Immature natural killer cell (primary cell): Measurements from ENCODE around the gene MYEOV. TPM values are rescaled to one million over a fixed set of nuclear protein-coding genes. Genes with fewer than 3 reads are reported as not detected.

Experiments used
- DNase-seq, 3 donors: peaks; one replicate each; pipeline ENCODE4 v3.0.0; 2022; ENCODE audit warnings: mixed read lengths in 1 of 3
- H3K27ac Mint-ChIP-seq, 6 donors: one replicate each; pipeline ENCODE4 v1.8.0; 2020; ENCODE audit warnings: mixed read lengths in 6 of 6, mild to moderate bottlenecking in 5 of 6, inconsistent platforms in 4 of 6, moderate library complexity in 3 of 6
- H3K27me3 Mint-ChIP-seq, 3 donors: one replicate each; pipeline ENCODE4 v1.8.0; 2020 to 2021; ENCODE audit warnings: low read depth in 3 of 3, mild to moderate bottlenecking in 3 of 3, mixed read lengths in 3 of 3, moderate library complexity in 3 of 3, inconsistent platforms in 1 of 3
- H3K36me3 Mint-ChIP-seq, 3 donors: one replicate each; pipeline ENCODE4 v1.8.0; 2020; ENCODE audit warnings: mixed read lengths in 3 of 3, inconsistent platforms in 2 of 3, mild to moderate bottlenecking in 2 of 3
- H3K4me1 Mint-ChIP-seq, 2 donors: one replicate each; pipeline ENCODE4 v1.8.0; 2020; ENCODE audit warnings: inconsistent platforms in 2 of 2, mild to moderate bottlenecking in 2 of 2, mixed read lengths in 2 of 2, moderate library complexity in 1 of 2
- H3K4me3 Mint-ChIP-seq, 5 donors: one replicate each; pipeline ENCODE4 v1.8.0; 2020; ENCODE audit warnings: mild to moderate bottlenecking in 5 of 5, mixed read lengths in 5 of 5, inconsistent platforms in 3 of 5, moderate library complexity in 3 of 5
- H3K9me3 Mint-ChIP-seq, 6 donors: one replicate each; pipeline ENCODE4 v1.8.0; 2020; ENCODE audit warnings: mild to moderate bottlenecking in 6 of 6, mixed read lengths in 6 of 6, inconsistent platforms in 4 of 6, moderate library complexity in 3 of 6
- polyA plus RNA-seq, 3 donors: library from polyadenylated mRNA; unstranded; fragments of 300-500 nt; fragmentation: Illumina TruSeq; gene quantifications; one replicate each; pipeline ENCODE4 v1.2.3, GENCODE V29; 2021

Gene MYEOV
- polyA plus RNA-seq, 3 donors from 2014 or later, result not detected

DNA sequence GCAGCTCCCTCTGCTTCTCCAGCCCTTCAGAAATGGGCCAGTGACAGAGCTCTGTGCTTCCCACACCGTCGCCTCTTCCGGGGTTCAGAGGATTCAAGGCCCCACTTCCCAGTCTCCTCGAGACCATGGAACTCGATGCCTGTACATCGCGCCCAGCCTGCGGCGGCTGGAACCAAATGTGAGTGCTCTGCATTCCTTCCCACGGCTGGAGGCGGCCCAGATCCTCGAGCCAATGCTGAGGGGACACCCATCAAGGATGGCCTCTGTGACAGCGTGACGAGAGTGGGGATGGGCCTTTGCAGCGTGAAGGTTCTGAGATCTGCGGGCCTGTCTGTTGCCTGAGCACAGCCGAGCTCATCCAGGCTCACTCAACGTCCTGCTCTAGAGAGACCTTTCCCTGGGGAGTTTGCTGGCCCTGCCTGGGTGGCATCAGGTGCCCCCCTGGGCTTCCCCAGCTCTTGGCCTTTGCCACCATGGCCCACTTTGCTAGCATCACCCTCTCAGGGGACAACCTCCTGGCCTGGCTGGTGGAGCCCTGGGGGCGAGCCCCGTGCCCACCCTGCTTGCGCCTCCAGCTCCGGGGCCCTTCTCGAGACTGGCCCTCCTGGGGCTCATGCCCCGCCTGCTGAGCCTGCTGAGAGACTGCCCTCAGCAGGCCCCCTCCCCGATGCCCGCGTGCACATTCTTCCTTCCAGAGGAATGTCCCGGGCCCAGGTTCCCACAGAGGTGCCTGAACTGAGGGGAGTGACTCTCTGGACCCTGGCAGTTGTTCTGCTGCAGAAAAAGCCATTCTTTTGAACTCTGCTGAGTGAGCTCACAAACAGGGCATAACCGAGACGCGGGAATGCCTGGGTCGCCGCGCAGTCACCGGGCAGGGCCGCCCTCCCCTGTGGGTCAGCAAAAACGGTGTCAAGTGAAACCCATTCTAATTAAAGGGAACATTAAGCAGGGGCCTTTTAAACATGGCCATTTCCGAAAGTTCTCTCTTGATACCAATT lies 7.3 kb upstream of the MYEOV start:
- Mint-ChIP-seq H3K4me3 (no peak overlapping the region), H3K9me3 (no peaks in the 10 kb centered on the region), H3K4me1 (no peaks in the 10 kb centered on the region), H3K36me3 (no peaks in the 10 kb centered on the region), H3K27ac (peak overlapping the region in 1 of 6 donors; percentile 71), H3K27me3 (peaks cover 0 to 11% (median 3%) of the 10 kb centered on the region in 3 donors)
- no peak for DNase-seq

DNA sequence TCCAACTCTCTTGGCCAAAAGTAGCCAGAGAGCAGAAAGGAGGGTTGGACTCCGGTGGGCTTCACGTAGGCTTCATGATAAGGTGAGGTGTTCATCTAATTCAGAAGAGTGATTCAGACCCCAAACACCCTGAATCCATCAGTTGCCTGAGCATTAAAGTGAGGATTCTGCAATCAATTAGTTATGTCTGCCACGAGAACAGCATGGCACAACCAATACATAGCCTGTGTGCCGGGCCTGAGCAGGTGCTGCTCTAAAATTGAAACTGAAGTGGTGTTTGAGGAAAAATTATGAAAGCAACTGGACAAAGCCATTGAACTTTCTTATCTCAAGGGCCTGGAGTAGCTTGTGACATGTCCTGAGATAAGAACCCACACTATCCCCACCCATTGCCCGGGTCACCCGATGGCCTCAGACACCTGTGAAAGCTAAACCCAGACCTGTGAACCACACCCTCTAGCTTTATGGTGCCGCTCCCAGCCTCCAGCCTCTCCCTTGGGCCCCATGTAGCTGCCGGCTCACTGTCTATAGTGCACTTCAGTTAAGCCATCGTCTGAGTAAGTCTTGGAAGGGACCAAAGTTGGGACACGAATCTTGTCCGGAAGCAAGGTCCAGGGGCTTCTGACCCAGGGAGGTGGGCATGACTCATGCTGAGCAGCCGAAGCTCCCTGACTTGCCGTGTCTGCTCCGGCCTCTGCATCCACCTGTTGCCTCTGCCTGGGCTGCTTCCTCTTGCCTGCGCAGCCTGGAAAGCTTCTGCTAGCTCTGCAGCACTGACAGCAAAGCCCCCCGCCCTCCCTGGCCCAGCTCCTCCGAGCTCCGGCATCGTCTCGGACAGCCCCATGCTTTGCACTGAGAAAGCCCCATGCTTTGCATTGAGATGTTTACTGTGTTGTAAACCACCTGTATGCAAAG lies 5.7 kb upstream of the MYEOV start:
- peak overlapping the region in 1 of 6 donors; percentile 14 for H3K27ac Mint-ChIP-seq
- H3K4me1 Mint-ChIP-seq, result peaks cover 0 to 1% of the 10 kb centered on the region in 2 donors
- no peaks in the 10 kb centered on the region for H3K36me3 Mint-ChIP-seq
- no peak overlapping the region for H3K4me3 Mint-ChIP-seq
- no peaks in the 10 kb centered on the region for H3K9me3 Mint-ChIP-seq
- no peak for DNase-seq
- peaks cover 3 to 9% (median 5%) of the 10 kb centered on the region in 3 donors for H3K27me3 Mint-ChIP-seq

DNA sequence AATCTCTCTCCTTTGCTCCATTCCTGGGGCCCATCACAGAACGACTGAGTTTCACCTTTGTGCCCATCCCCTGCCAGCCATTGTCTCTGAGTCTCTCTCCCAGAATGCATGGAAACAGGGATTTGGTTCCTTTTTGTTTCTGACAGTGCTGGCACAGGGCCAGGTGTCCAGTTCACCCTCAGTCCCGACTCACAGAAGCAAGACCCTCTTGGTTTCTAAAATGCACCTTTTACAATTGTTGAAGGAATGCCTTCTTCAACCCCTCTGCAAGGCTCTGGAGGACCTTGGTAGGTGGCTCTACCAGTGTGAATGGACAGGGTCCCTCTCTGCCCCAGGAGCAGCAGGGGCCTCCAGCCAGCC lies 5.1 kb upstream of the MYEOV start:
- Mint-ChIP-seq H3K27me3 (peaks cover 3 to 9% (median 5%) of the 10 kb centered on the region in 3 donors), H3K36me3 (no peaks in the 10 kb centered on the region), H3K4me1 (peaks cover 0 to 7% of the 10 kb centered on the region in 2 donors), H3K4me3 (no peak overlapping the region), H3K27ac (peak overlapping the region in 1 of 6 donors; percentile 14), H3K9me3 (no peaks in the 10 kb centered on the region)
- no peak for DNase-seq

DNA sequence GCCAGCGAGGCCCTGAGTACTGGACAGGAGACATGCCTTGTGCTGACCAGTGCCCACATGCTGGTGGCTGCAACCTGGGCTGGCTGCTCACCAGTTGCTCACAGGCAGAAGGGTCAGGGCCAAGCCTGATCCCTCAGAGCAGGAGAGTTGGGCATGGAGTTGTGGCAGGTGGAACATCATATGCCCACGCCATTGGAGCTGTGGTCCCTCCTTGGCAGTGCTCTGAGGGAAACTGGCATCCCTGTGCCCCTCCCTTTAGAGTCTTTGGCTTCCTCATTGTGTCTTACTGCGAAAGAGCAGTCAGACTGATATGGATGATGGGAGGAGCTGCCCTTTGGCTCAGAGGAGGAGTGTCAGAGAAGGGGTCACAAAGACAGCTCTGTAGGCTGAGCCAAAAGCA lies 3.1 kb upstream of the MYEOV start:
- Mint-ChIP-seq H3K9me3 (no peaks in the 10 kb centered on the region), H3K27me3 (peaks cover 5 to 14% (median 12%) of the 10 kb centered on the region in 3 donors), H3K4me3 (no peak overlapping the region), H3K27ac (peak overlapping the region in 1 of 6 donors; percentile 50), H3K4me1 (peaks cover 10 to 20% of the 10 kb centered on the region in 2 donors), H3K36me3 (no peaks in the 10 kb centered on the region)
- DNase-seq, result no peak

DNA sequence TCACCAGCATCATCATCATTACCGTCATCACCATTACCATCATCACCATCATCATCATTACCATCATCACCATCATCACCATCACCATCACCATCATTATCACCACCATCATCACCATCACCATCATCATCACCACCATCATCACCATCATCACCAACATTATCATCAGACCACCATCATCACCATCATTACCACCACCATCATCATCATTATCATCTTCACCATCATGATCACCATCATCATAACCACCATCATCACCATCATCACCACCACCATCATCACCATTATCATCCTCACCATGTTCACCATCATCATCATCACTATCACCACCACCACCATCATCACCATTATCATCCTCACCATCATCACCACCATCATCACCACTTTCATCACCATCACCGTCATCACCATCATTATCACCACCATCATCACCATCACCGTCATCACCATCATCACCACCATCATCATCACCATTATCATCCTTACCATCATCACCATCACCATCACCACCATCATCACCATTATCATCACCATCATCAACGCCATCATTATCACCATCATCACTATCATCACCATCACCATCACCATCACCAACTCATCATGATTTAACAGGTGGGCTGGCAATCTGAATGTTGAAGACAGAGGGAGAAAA lies 2.4 kb upstream of the MYEOV start:
- Mint-ChIP-seq H3K4me1 (peaks cover 17 to 28% of the 10 kb centered on the region in 2 donors), H3K4me3 (no peak overlapping the region), H3K36me3 (no peaks in the 10 kb centered on the region), H3K27ac (no peak overlapping the region), H3K27me3 (peaks cover 5 to 14% (median 9%) of the 10 kb centered on the region in 3 donors), H3K9me3 (no peaks in the 10 kb centered on the region)
- no peak for DNase-seq

DNA sequence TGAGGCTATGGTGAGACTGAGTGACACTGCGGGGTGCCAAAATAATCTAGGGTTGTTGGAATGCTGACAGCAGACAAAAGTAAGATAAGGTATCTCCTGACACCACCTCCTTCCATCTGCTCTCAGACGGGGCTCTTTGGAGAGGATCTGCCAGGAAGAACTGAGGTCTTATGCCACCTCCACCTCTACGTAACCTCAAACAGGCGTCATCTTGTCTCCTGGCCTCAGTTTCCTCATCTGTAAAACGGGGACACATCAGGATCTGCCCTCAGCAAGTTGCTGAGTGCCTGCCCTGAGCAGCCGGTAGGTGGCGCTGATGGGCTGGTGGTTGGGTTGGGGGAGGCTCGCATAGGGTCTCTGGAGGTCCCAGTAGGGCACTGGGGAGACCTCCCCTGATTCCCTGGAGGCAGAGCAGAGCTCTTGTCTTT lies 1.7 kb upstream of the MYEOV start:
- no peak overlapping the region for H3K4me3 Mint-ChIP-seq
- no peak overlapping the region for H3K27ac Mint-ChIP-seq
- H3K9me3 Mint-ChIP-seq, result peaks cover 0 to 3% (median 0%) of the 10 kb centered on the region in 6 donors
- H3K36me3 Mint-ChIP-seq, result no peaks in the 10 kb centered on the region
- peaks cover 10 to 19% (median 13%) of the 10 kb centered on the region in 3 donors for H3K27me3 Mint-ChIP-seq
- peaks cover 24 to 35% of the 10 kb centered on the region in 2 donors for H3K4me1 Mint-ChIP-seq
- peak; percentile 44 to 57 (median 51) for DNase-seq

DNA sequence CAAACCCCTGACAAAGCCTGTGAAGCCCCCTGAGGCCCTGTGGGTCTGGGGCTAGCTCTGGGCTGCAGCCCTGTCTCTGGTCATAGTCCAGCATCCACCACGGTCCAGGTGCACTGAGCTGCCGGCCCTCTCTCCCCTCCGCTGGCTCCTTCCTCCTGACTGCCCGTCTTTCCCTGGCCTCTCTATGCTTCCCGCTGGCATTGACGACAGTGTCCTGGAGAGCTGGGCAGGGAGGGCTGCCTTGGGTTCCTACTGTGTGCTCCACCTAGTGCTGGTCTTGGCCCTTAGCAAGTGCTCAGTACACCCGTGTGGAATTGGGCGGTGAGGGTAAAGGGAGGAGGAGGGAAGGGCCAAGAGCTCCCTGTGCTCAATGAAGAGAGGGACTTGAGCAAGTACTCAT lies 868 bp upstream of the MYEOV start:
- peaks cover 32 to 43% of the 10 kb centered on the region in 2 donors for H3K4me1 Mint-ChIP-seq
- H3K4me3 Mint-ChIP-seq, result no peak overlapping the region
- peaks cover 19 to 23% (median 19%) of the 10 kb centered on the region in 3 donors for H3K27me3 Mint-ChIP-seq
- no peak for DNase-seq
- H3K36me3 Mint-ChIP-seq, result no peaks in the 10 kb centered on the region
- H3K9me3 Mint-ChIP-seq, result peaks cover 0 to 3% (median 0%) of the 10 kb centered on the region in 6 donors
- H3K27ac Mint-ChIP-seq, result no peak overlapping the region

DNA sequence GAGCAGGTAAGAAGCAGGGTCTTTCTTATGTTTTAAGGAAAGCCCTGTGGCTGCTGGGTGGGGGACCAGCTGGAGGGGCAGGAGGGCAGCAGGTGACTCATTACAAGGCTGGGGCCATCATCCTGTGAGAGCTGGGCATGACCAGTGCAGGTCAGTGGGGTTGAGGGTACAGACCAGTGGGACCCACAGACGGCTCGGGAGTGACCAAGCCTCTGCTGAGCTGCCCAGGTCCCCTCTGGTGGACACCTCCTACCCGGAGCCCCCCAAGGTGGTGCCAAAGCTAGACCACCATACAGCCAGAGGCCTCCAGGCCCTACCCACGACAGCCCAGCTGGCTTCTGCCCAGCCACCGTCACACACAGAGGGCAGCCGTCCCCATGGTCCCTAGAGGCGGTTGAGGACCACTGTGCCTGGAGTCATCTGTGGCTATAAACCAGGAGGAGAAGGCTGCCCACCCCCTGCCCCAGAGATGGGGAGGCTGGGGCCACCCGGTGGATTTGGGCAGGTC lies 670 bp downstream of the MYEOV start:
- H3K9me3 Mint-ChIP-seq, result peaks cover 0 to 3% (median 0%) of the 10 kb centered on the region in 6 donors
- no peak overlapping the region for H3K4me3 Mint-ChIP-seq
- peaks cover 19 to 25% (median 21%) of the 10 kb centered on the region in 3 donors for H3K27me3 Mint-ChIP-seq
- no peak for DNase-seq
- peak overlapping the region in 2 of 6 donors; percentile 43 to 72 for H3K27ac Mint-ChIP-seq
- H3K36me3 Mint-ChIP-seq, result no peaks in the 10 kb centered on the region
- peaks cover 48 to 59% of the 10 kb centered on the region in 2 donors for H3K4me1 Mint-ChIP-seq

DNA sequence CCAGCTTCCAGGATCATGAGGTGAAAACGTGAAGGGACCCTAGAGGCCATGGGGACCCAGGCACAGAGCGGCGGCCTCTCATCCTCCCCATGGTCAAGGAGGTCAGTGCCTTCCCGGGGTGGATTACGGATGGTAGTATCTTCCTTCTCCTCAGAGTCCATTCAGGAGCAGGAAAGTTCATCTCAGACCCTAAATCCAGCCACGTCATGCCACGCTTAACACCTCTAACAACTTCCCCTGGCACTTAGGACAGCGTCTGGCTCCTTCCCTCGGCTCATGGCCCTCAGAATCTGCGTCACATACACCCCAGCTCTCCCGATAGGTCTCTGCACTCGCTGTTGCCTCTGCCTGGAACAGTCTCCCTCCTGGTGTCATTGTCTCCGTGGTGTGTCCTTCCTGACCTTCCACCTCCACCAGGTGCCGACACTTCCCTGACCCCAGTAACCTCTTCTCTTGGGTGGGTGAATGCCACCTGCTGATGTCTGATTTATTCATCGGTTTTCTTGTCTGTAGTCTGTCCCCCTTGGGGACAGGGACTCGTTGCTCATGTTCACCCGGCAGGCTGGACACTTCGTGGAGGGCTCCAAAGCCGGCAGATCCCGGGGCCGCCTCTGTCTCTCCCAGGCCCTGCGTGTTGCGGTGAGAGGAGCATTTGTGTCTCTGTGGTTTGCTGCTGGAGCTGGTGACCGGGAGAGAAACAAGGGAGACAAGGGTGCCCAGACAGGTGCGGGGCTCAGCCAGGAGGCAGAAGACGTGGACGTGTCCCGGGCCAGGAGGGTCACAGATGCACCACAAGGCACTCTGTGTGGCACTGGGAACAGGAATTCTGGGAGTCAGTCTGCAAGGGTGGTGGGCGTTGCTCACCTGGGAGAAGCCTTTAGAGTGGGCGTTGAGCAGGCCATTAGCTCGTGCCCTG lies 1.4 kb downstream of the MYEOV start:
- Mint-ChIP-seq H3K27me3 (peaks cover 16 to 25% (median 22%) of the 10 kb centered on the region in 3 donors), H3K27ac (peak overlapping the region in 3 of 6 donors; percentile 35 to 77 (median 72)), H3K4me1 (peaks cover 53 to 63% of the 10 kb centered on the region in 2 donors), H3K9me3 (peaks cover 0 to 3% (median 0%) of the 10 kb centered on the region in 6 donors), H3K36me3 (no peaks in the 10 kb centered on the region), H3K4me3 (peak overlapping the region; percentile 28 to 79 (median 41))
- DNase-seq, result no peak

DNA sequence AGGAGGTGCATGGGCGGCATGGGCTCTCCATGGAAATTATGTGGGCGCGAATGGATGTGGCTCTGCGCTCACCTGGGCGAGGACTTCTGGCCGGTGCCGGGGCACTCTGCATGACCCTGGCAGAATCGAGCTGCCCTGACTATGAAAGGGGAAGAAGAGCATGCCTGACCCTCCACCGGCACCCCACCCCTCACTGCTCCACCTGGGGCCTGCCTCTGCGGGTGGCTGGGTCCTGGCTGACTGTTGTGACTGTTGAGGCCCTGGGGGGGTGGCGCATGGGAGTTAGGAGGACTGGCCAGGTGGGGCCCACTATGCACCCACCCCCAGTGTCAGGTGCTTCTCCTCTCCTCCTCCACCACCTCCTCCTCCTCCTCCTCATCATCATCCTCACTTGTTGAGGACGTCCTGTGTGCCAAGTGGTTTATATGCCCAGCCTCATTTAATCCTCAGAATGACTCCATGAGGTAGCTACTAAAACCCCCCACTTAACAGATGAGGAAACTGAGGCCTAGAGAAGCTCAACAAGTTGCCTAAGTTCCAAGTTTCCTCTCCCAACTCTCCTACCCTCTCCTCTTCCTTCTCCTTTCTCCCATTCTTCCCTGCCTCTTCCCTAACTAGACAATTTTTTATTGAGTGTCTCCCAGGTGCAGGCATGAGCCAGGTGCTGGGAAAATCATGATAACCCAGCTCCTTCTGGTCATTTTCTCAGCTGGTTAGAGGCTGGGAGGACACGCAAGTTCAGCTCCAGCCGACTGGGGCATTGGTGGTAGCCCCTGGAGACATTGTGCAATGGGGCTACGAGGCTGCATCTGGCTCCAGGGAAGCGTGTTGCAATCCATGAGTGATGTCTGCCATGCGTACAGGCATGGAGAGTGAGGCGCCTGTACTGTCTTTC lies 2.3 kb downstream of the MYEOV start:
- H3K4me3 Mint-ChIP-seq, result peak overlapping the region; percentile 73 to 92 (median 80)
- DNase-seq, result no peak
- H3K27ac Mint-ChIP-seq, result peak overlapping the region in 5 of 6 donors; percentile 60 to 94 (median 89)
- peaks cover 0 to 3% (median 0%) of the 10 kb centered on the region in 6 donors for H3K9me3 Mint-ChIP-seq
- no peaks in the 10 kb centered on the region for H3K36me3 Mint-ChIP-seq
- peaks cover 16 to 25% (median 22%) of the 10 kb centered on the region in 3 donors for H3K27me3 Mint-ChIP-seq
- peaks cover 58 to 71% of the 10 kb centered on the region in 2 donors for H3K4me1 Mint-ChIP-seq
